PC-3 (cell line): ENCODE data around the gene CREB3L4. TPM values are rescaled to one million over a fixed set of nuclear protein-coding genes. Genes with fewer than 3 reads are reported as not detected.
A peak's percentile ranks its signal among the peaks of the same experiment; 100 is the strongest.

Source experiments
- ATAC-seq: fragments of 200-7000 bp; cut with Tn5 transposase; 2 replicates; pipeline ENCODE4 v1.9.1; 2020; ENCODE audit warnings: mild to moderate bottlenecking, moderate library complexity
- BruUV-seq: library from RNA; stranded (reverse); fragments of 400-500 nt; replicated peaks from 2 replicates; lab custom pipeline; 2021; lab: Mats Ljungman, UMichigan
- CTCF ChIA-PET: fragments of 300-600 bp; sonication (Branson Sonifier 250); formaldehyde crosslinking; loops from one replicate; lab custom pipeline; 2022; ENCODE audit warnings: antibody characterized with exemption; lab: Charles Lee
- POLR2A ChIA-PET: fragments of 300-600 bp; sonication (Branson Sonifier 250); formaldehyde crosslinking; loops from one replicate; lab custom pipeline; 2022; ENCODE audit warnings: antibody characterized with exemption; ENCODE audit not compliant: unreplicated experiment; lab: Charles Lee
- DNase-seq: peaks from one replicate; pipeline ENCODE4 v3.0.0-alpha.2; 2015
- H2AFZ ChIP-seq: fragments of 300-600 bp; sonication (generic); 2 replicates; pipeline ENCODE4 v1.6.0; 2016; ENCODE audit warnings: antibody characterized with exemption, low read length
- H3F3A ChIP-seq: fragments of 300-600 bp; sonication (generic); one replicate; pipeline ENCODE4 v1.6.0; 2017; ENCODE audit warnings: antibody characterized with exemption, low read length, control low read depth, mild to moderate bottlenecking; ENCODE audit not compliant: unreplicated experiment
- H3K27ac ChIP-seq: fragments of 300-600 bp; sonication (generic); 2 replicates; pipeline ENCODE4 v1.5.1; 2016; ENCODE audit warnings: mild to moderate bottlenecking, low read length
- H3K27me3 ChIP-seq: fragments of 300-600 bp; sonication (generic); 2 replicates; pipeline ENCODE4 v1.6.1; 2016; ENCODE audit warnings: low read length, mixed read lengths
- H3K36me3 ChIP-seq: fragments of 300-600 bp; sonication (generic); 2 replicates; pipeline ENCODE4 v1.6.1; 2016; ENCODE audit warnings: low read depth, mixed run types, low read length, mixed read lengths
- H3K4me1 ChIP-seq: fragments of 300-600 bp; sonication (generic); 2 replicates; pipeline ENCODE4 v1.5.1; 2016; ENCODE audit warnings: low read length; ENCODE audit not compliant: insufficient read depth
- H3K4me2 ChIP-seq: fragments of 300-600 bp; sonication (generic); 2 replicates; pipeline ENCODE4 v1.6.0; 2016; ENCODE audit warnings: low read length
- H3K4me3 ChIP-seq: fragments of 300-600 bp; sonication (generic); 2 replicates; pipeline ENCODE4 v1.5.1; 2016; ENCODE audit warnings: mild to moderate bottlenecking, low read length, mixed read lengths
- H3K79me2 ChIP-seq: fragments of 300-600 bp; sonication (generic); 2 replicates; pipeline ENCODE4 v1.6.1; 2017; ENCODE audit warnings: low read length, mixed read lengths
- H3K9ac ChIP-seq: fragments of 300-600 bp; sonication (generic); 2 replicates; pipeline ENCODE4 v1.6.0; 2016; ENCODE audit warnings: mild to moderate bottlenecking, low read length
- H3K9me2 ChIP-seq: fragments of 300-600 bp; sonication (generic); replicated peaks from 2 replicates; pipeline ENCODE4 v1.6.1; 2016; ENCODE audit warnings: mixed run types, low read length, mixed read lengths
- H3K9me3 ChIP-seq: fragments of 300-600 bp; sonication (generic); 2 replicates; pipeline ENCODE4 v1.6.1; 2016; ENCODE audit warnings: low read length, mixed read lengths
- H4K20me1 ChIP-seq: fragments of 300-600 bp; sonication (generic); 2 replicates; pipeline ENCODE4 v1.6.1; 2016; ENCODE audit warnings: low read length, mixed read lengths
- CTCF ChIP-seq: fragments of 300-600 bp; sonication (generic); conservative IDR thresholded peaks from 2 replicates; pipeline ENCODE4 v1.5.1; 2017; ENCODE audit warnings: antibody characterized with exemption, low read depth, mild to moderate bottlenecking, low read length
- EZH2 ChIP-seq: fragments of 300-600 bp; sonication (generic); IDR thresholded peaks from one replicate; pipeline ENCODE4 v1.6.1; 2017; ENCODE audit warnings: antibody characterized with exemption, mild to moderate bottlenecking, low read length; ENCODE audit not compliant: unreplicated experiment
- EZH2phosphoT487 ChIP-seq: fragments of 300-600 bp; sonication (generic); IDR thresholded peaks from 2 replicates; pipeline ENCODE4 v1.6.1; 2018; ENCODE audit warnings: mild to moderate bottlenecking, antibody characterized with exemption, low read length, borderline replicate concordance
- intact Hi-C: fragments of 100-400 bp; cut with micrococcal nuclease; formaldehyde crosslinking; loops from 2 replicates; pipeline ENCODE4 v1.9.0; 2023
- total RNA-seq: library from RNA; depleted of rRNA; stranded (reverse); fragments of >200 nt; gene quantifications from 2 replicates; pipeline ENCODE4 v1.2.3, GENCODE V29; 2014

The CREB3L4 gene
- total RNA-seq, 1 experiment from 2014 or later, result 28.7 TPM

GRCh38 chr1:153944827-153945117, 22.9 kb upstream of the CREB3L4 start:
- H3K9me3 ChIP-seq, result no peaks in the 10 kb centered on the region
- no peak overlapping the region for H3K27ac ChIP-seq
- DNase-seq (no peak), ATAC-seq (no peak)
- H3K79me2 ChIP-seq, result peaks cover 23% of the 10 kb centered on the region
- no peak for TF ChIP-seq CTCF
- no peak for TF ChIP-seq EZH2phosphoT487
- H3K36me3 ChIP-seq, result peaks cover 7% of the 10 kb centered on the region; the same call in 1 of the 2 replicates
- POLR2A ChIA-PET, result no interaction called here
- no TSS peak for BruUV-seq
- CTCF ChIA-PET, result no interaction called here
- no peak overlapping the region for H2AFZ ChIP-seq
- no peaks in the 10 kb centered on the region for H3K27me3 ChIP-seq
- no peaks in the 10 kb centered on the region for H3K9me2 ChIP-seq
- no peaks in the 10 kb centered on the region for H3F3A ChIP-seq
- H3K4me3 ChIP-seq, result peak overlapping the region; percentile 81; the same call in 1 of the 2 replicates
- peaks cover 13% of the 10 kb centered on the region for H3K4me1 ChIP-seq
- intact Hi-C loops, result no loop called here
- peak overlapping the region; percentile 96 for H3K4me2 ChIP-seq
- no peaks in the 10 kb centered on the region for H4K20me1 ChIP-seq
- no peak overlapping the region for H3K9ac ChIP-seq

- Histone ChIP-seq H3K4me2 (peak overlapping the region; percentile 96), H3K4me3 (peak overlapping the region; percentile 81), H3K27me3 (no peaks in the 10 kb centered on the region), H3F3A (no peaks in the 10 kb centered on the region), H3K27ac (peak overlapping the region; percentile 43), H2AFZ (peak overlapping the region; percentile 86), H3K9me2 (no peaks in the 10 kb centered on the region), H3K9me3 (no peaks in the 10 kb centered on the region), H3K4me1 (peaks cover 13% of the 10 kb centered on the region), H3K9ac (peak overlapping the region; percentile 79), H3K79me2 (peaks cover 23% of the 10 kb centered on the region), H3K36me3 (peaks cover 10% of the 10 kb centered on the region; the same call in 1 of the 2 replicates), H4K20me1 (no peaks in the 10 kb centered on the region)
- DNase-seq (no peak), ATAC-seq (peak; percentile 8; the same call in 1 of the 2 replicates)
- intact Hi-C loops, result no loop called here
- TF ChIP-seq EZH2phosphoT487, result no peak
- TF ChIP-seq CTCF, result no peak
- TF ChIP-seq EZH2, result no peak
- CTCF ChIA-PET, result no interaction called here
- POLR2A ChIA-PET, result no interaction called here
- BruUV-seq, result TSS peak; percentile 24
Observed at GRCh38 chr1:153945131-153945794, 22.4 kb upstream of the CREB3L4 start.
